ENCODE measurements around the gene CABLES2.

DNA sequence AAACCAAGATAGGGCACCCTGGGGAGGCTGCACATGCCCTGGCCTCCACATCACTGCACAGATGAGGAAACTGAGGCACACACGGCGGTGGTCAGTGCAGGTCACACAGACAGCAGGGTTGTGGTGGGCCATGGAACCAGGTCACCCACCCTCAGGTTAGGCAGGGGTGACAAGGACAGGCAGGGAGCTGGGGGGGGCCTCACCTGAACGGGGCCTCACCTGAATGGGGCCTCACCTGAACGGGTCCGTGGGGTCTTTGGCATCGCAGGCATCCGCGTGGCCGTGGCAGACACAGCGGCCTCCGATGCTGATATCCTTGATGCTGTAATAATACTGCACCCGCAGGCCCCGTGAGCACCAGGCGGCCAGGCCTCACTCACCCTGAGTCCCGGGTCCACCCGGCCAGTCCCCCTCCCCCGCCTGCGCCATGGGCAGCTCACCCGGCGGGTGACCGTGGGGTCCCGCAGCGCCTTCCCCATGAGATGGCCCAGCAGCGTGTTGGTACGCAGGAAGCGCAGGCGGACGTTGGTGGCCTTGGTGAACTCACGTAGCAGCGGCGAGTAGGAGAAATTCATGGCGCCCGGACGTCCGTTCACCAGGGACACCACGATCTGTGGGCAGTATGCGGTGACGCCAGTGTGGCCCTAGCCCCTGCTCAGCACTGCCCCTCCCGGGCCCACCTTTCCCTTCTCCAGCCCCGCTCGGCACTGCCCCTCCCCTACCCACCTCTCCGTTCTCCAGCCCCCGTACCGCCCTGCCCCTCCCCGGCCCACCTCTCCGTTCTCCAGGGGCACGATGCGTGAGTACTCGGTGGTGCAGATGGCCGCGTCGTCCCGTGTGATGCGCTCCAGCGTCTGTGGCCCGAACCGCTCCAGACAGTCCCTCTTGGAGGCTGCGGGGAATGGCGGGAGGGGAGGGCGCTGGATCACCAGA is 55.4 kb downstream of the CABLES2 start:
- TF ChIP-seq, protein P1, sequence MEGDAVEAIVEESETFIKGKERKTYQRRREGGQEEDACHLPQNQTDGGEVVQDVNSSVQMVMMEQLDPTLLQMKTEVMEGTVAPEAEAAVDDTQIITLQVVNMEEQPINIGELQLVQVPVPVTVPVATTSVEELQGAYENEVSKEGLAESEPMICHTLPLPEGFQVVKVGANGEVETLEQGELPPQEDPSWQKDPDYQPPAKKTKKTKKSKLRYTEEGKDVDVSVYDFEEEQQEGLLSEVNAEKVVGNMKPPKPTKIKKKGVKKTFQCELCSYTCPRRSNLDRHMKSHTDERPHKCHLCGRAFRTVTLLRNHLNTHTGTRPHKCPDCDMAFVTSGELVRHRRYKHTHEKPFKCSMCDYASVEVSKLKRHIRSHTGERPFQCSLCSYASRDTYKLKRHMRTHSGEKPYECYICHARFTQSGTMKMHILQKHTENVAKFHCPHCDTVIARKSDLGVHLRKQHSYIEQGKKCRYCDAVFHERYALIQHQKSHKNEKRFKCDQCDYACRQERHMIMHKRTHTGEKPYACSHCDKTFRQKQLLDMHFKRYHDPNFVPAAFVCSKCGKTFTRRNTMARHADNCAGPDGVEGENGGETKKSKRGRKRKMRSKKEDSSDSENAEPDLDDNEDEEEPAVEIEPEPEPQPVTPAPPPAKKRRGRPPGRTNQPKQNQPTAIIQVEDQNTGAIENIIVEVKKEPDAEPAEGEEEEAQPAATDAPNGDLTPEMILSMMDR (conservative IDR thresholded peaks at IDR 0.05; ENCODE audit: low read length) = no peak
- TF ChIP-seq EZH2phosphoT487 (IDR thresholded peaks at IDR 0.05; ENCODE audit: borderline replicate concordance, low read depth, low read length) = no peak

All from OCI-LY7 (cell line).